Measurements from ENCODE around the gene DCDC2B.

- TF ChIP-seq POLR2A (IDR thresholded peaks at IDR 0.05) (no peak), EP300 (IDR thresholded peaks at IDR 0.05) (no peak)
- TF ChIP-seq, protein P1, sequence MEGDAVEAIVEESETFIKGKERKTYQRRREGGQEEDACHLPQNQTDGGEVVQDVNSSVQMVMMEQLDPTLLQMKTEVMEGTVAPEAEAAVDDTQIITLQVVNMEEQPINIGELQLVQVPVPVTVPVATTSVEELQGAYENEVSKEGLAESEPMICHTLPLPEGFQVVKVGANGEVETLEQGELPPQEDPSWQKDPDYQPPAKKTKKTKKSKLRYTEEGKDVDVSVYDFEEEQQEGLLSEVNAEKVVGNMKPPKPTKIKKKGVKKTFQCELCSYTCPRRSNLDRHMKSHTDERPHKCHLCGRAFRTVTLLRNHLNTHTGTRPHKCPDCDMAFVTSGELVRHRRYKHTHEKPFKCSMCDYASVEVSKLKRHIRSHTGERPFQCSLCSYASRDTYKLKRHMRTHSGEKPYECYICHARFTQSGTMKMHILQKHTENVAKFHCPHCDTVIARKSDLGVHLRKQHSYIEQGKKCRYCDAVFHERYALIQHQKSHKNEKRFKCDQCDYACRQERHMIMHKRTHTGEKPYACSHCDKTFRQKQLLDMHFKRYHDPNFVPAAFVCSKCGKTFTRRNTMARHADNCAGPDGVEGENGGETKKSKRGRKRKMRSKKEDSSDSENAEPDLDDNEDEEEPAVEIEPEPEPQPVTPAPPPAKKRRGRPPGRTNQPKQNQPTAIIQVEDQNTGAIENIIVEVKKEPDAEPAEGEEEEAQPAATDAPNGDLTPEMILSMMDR (IDR thresholded peaks at IDR 0.05) = no peak
Measured at GRCh38 chr1:32195531-32195930, 13.4 kb upstream of the DCDC2B start.

Data from tibial nerve (tissue), 4 donors.